GM12891 (cell line): ENCODE measurements around the gene REC114.

Experiments used
- POLR2AphosphoS5 ChIP-seq: IDR thresholded peaks from 2 replicates; pipeline ENCODE4 v1.6.1; 2011; ENCODE audit warnings: low read depth, low read length, control low read depth
- SPI1 ChIP-seq: IDR thresholded peaks from 2 replicates; pipeline ENCODE4 v1.6.1; 2011; ENCODE audit warnings: low read depth, low read length, control low read depth

GRCh38 chr15:73601451-73602445, 158.8 kb downstream of the REC114 start:
- TF ChIP-seq SPI1 (no peak), POLR2AphosphoS5 (no peak)
